DND-41 (cell line): Measurements from ENCODE around the gene CNRIP1.

Experiments used
- ATAC-seq: fragments of 200-7000 bp; cut with Tn5 transposase; 3 replicates; pipeline ENCODE4 v1.9.1; 2021; ENCODE audit warnings: low read depth; ENCODE audit not compliant: insufficient read depth
- DNase-seq: peaks from one replicate; pipeline ENCODE4 v3.0.0-alpha.2; 2020
- H2AFZ ChIP-seq: 2 replicates; pipeline ENCODE4 v1.6.0; 2012; ENCODE audit warnings: low read depth, low read length
- H3K27ac ChIP-seq: 2 replicates; pipeline ENCODE4 v1.5.1; 2012; ENCODE audit warnings: low read length, inconsistent platforms
- H3K27me3 ChIP-seq: fragments of 200-600 bp; sonication (generic); 2 replicates; pipeline ENCODE4 v1.6.0; 2012; ENCODE audit warnings: low read length, mild to moderate bottlenecking, inconsistent platforms; ENCODE audit not compliant: insufficient read depth, poor library complexity
- H3K36me3 ChIP-seq: 2 replicates; pipeline ENCODE4 v1.5.1; 2012; ENCODE audit warnings: low read length, inconsistent platforms; ENCODE audit not compliant: insufficient read depth
- H3K4me1 ChIP-seq: 2 replicates; pipeline ENCODE4 v1.5.1; 2012; ENCODE audit warnings: mild to moderate bottlenecking, low read length; ENCODE audit not compliant: insufficient read depth
- H3K4me2 ChIP-seq: 2 replicates; pipeline ENCODE4 v1.6.0; 2012; ENCODE audit warnings: mild to moderate bottlenecking, moderate library complexity, low read length, inconsistent platforms; ENCODE audit not compliant: insufficient read depth
- H3K4me3 ChIP-seq, 2 experiments: fragments of 200-600 bp in 1 of 2; shearing (Covaris generic) in 1 of 2; 2 replicates each; pipeline ENCODE4 v1.5.1; 2012 to 2016; ENCODE audit warnings: inconsistent platforms in 2 of 2, low read length in 2 of 2, mild to moderate bottlenecking in 2 of 2, low read depth in 1 of 2, moderate library complexity in 1 of 2
- H3K79me2 ChIP-seq: 2 replicates; pipeline ENCODE4 v1.6.0; 2012; ENCODE audit warnings: low read length, inconsistent platforms; ENCODE audit not compliant: insufficient read depth
- H3K9ac ChIP-seq: 2 replicates; pipeline ENCODE4 v1.6.0; 2012; ENCODE audit warnings: low read depth, mild to moderate bottlenecking, inconsistent platforms, low read length, moderate library complexity
- H3K9me3 ChIP-seq: 2 replicates; pipeline ENCODE4 v1.5.1; 2012; ENCODE audit warnings: low read length, moderate library complexity, mild to moderate bottlenecking, inconsistent platforms; ENCODE audit not compliant: insufficient read depth, severe bottlenecking
- H4K20me1 ChIP-seq: 2 replicates; pipeline ENCODE4 v1.6.0; 2012; ENCODE audit warnings: low read length; ENCODE audit not compliant: insufficient read depth
- CTCF ChIP-seq: IDR thresholded peaks from 2 replicates; pipeline ENCODE4 v1.5.1; 2012; ENCODE audit warnings: borderline replicate concordance, low read length, moderate library complexity, mild to moderate bottlenecking; ENCODE audit not compliant: poor library complexity, severe bottlenecking; ENCODE audit errors: extremely low read depth
- EZH2 ChIP-seq: IDR thresholded peaks from 3 replicates; pipeline ENCODE4 v1.6.1; 2012; ENCODE audit warnings: borderline replicate concordance, low read depth, mild to moderate bottlenecking, moderate library complexity, low read length, inconsistent platforms; ENCODE audit not compliant: severe bottlenecking

CNRIP1 gene

GRCh38 chr2:68357605-68358337 lies 38.0 kb upstream of the CNRIP1 start:
- DNase-seq, result peak; percentile 10
- ATAC-seq, result peak; percentile 37; the same call in 1 of the 3 replicates
- Histone ChIP-seq H4K20me1 (no peaks in the 10 kb centered on the region), H3K27ac (no peak overlapping the region), H3K9me3 (no peaks in the 10 kb centered on the region), H2AFZ (0 out of 2 replicates have a peak overlapping the region, but pooled peaks have one; percentile 4), H3K27me3 (no peaks in the 10 kb centered on the region), H3K79me2 (no peaks in the 10 kb centered on the region), H3K4me3 (no peak overlapping the region), H3K9ac (no peak overlapping the region), H3K36me3 (no peaks in the 10 kb centered on the region), H3K4me1 (peaks cover 7% of the 10 kb centered on the region), H3K4me2 (no peak overlapping the region)
- TF ChIP-seq CTCF, result peak; percentile 39
- no peak for TF ChIP-seq EZH2

GRCh38 chr2:68356599-68357239 lies 37.0 kb upstream of the CNRIP1 start:
- DNase-seq (no peak), ATAC-seq (no peak)
- Histone ChIP-seq H3K9ac (no peak overlapping the region), H3K4me2 (no peak overlapping the region), H2AFZ (no peak overlapping the region), H3K4me3 (no peak overlapping the region), H3K9me3 (no peaks in the 10 kb centered on the region), H3K27me3 (no peaks in the 10 kb centered on the region), H3K79me2 (no peaks in the 10 kb centered on the region), H3K4me1 (0 out of 2 replicates have a peak, but pooled peaks cover under 1% of the 10 kb centered on the region), H4K20me1 (no peaks in the 10 kb centered on the region), H3K36me3 (no peaks in the 10 kb centered on the region), H3K27ac (no peak overlapping the region)
- no peak for TF ChIP-seq EZH2
- TF ChIP-seq CTCF, result no peak

GRCh38 chr2:68352651-68353391 lies 33.1 kb upstream of the CNRIP1 start:
- Histone ChIP-seq H4K20me1 (no peaks in the 10 kb centered on the region), H3K36me3 (no peaks in the 10 kb centered on the region), H3K9me3 (no peaks in the 10 kb centered on the region), H3K4me1 (no peaks in the 10 kb centered on the region), H3K27me3 (peaks cover 9% of the 10 kb centered on the region), H2AFZ (no peak overlapping the region), H3K9ac (no peak overlapping the region), H3K4me2 (no peak overlapping the region), H3K79me2 (no peaks in the 10 kb centered on the region), H3K4me3 (no peak overlapping the region), H3K27ac (no peak overlapping the region)
- no peak for DNase-seq
- no peak for TF ChIP-seq EZH2
- TF ChIP-seq CTCF, result no peak
- ATAC-seq, result no peak
